Chondrocyte (in vitro differentiated cells): Measurements from ENCODE around the gene PXYLP1. TPM values are rescaled to one million over a fixed set of nuclear protein-coding genes. Genes with fewer than 3 reads are reported as not detected.

Source experiments
- DNase-seq: peaks from one replicate; pipeline ENCODE4 v3.0.0; 2021; ENCODE audit warnings: mixed read lengths, low spot score
- H3K27ac Mint-ChIP-seq: one replicate; pipeline ENCODE4 v1.8.0; 2021; ENCODE audit warnings: mild to moderate bottlenecking, moderate library complexity, mixed read lengths; ENCODE audit not compliant: unreplicated experiment
- H3K27me3 Mint-ChIP-seq: 2 replicates; pipeline ENCODE4 v1.8.0; 2021; ENCODE audit warnings: low read depth, mixed read lengths
- H3K36me3 Mint-ChIP-seq: 2 replicates; pipeline ENCODE4 v1.8.0; 2021; ENCODE audit warnings: low read depth, mixed read lengths
- H3K4me1 Mint-ChIP-seq: 2 replicates; pipeline ENCODE4 v1.8.0; 2021; ENCODE audit warnings: low read depth, mild to moderate bottlenecking, mixed read lengths
- H3K4me3 Mint-ChIP-seq: one replicate; pipeline ENCODE4 v1.8.0; 2021; ENCODE audit warnings: mild to moderate bottlenecking, moderate library complexity, mixed read lengths; ENCODE audit not compliant: unreplicated experiment
- H3K9me3 Mint-ChIP-seq: 2 replicates; pipeline ENCODE4 v1.8.0; 2021; ENCODE audit warnings: low read depth, mixed read lengths
- total RNA-seq: library from RNA; stranded (reverse); gene quantifications from 3 replicates; pipeline ENCODE4 v1.2.1, GENCODE V29; 2021
- TF ChIP-seq, protein P1 (sequence below): fragments of 200-600 bp; sonication (generic); IDR thresholded peaks from 2 replicates; pipeline ENCODE4 v1.5.0; 2021; ENCODE audit warnings: antibody characterized with exemption, mild to moderate bottlenecking, moderate library complexity

Gene PXYLP1
- total RNA-seq, 1 donor from 2014 or later = 36.0 TPM

DNA sequence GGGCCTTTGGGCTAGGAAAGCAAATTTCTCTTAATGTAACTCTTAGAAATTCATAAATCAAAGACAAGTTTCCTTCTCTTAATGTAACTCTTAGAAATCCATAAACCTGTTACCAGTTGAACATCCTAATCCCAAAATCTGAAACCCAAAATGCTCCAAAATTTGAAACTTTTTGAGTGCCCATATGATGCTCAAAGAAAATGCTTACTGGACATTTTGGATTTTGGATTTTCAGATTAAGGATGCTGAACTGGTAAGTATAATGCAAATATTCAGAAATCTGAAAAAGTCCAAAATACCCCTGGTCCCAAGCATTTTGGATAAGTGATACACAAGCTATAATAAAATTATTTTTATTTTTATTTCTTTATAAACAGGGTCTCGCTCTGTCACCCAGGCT lies 85.2 kb downstream of the PXYLP1 start:
- Mint-ChIP-seq H3K36me3 (no peaks in the 10 kb centered on the region), H3K4me1 (peaks cover 9% of the 10 kb centered on the region), H3K9me3 (no peaks in the 10 kb centered on the region), H3K27ac (no peak overlapping the region), H3K4me3 (no peak overlapping the region), H3K27me3 (no peaks in the 10 kb centered on the region)
- TF ChIP-seq, protein P1, sequence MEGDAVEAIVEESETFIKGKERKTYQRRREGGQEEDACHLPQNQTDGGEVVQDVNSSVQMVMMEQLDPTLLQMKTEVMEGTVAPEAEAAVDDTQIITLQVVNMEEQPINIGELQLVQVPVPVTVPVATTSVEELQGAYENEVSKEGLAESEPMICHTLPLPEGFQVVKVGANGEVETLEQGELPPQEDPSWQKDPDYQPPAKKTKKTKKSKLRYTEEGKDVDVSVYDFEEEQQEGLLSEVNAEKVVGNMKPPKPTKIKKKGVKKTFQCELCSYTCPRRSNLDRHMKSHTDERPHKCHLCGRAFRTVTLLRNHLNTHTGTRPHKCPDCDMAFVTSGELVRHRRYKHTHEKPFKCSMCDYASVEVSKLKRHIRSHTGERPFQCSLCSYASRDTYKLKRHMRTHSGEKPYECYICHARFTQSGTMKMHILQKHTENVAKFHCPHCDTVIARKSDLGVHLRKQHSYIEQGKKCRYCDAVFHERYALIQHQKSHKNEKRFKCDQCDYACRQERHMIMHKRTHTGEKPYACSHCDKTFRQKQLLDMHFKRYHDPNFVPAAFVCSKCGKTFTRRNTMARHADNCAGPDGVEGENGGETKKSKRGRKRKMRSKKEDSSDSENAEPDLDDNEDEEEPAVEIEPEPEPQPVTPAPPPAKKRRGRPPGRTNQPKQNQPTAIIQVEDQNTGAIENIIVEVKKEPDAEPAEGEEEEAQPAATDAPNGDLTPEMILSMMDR = no peak
- no peak for DNase-seq

DNA sequence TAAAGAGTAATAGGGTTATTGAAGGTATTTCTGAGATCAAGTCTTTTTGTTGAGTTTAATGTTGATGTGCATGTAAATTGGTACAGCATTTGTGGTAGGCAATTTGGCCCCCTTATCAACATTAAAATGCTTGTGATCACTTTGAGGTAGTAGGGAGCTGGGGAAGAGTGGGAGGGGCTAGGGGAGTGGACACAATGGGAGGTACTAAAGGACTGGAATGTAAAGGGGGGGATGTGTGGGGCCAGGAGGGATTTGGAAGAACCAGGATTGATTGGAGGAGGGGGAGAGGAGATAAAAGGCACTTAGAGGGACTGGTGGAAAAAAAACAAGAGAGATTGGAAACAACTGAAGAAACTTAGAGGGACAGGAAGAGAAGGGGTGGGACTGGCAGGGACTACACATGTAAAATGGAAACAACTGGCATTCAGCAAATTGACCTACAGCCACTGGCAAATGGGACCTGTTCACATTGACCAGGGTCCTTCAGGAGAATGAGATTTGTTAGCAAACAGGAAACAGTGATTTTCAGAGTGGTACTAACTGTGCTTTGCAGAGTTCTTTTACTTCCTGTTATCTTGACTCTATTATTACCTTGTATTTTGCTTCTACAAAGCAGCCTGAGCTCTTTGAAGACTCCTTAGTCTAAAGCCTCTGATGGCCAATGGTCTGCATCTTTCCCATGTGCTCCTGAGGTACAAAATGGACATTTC lies 88.9 kb downstream of the PXYLP1 start:
- Mint-ChIP-seq H3K4me1 (no peaks in the 10 kb centered on the region), H3K27ac (no peak overlapping the region), H3K4me3 (no peak overlapping the region), H3K27me3 (no peaks in the 10 kb centered on the region), H3K9me3 (no peaks in the 10 kb centered on the region), H3K36me3 (no peaks in the 10 kb centered on the region)
- no peak for DNase-seq
- TF ChIP-seq, protein P1 = no peak

DNA sequence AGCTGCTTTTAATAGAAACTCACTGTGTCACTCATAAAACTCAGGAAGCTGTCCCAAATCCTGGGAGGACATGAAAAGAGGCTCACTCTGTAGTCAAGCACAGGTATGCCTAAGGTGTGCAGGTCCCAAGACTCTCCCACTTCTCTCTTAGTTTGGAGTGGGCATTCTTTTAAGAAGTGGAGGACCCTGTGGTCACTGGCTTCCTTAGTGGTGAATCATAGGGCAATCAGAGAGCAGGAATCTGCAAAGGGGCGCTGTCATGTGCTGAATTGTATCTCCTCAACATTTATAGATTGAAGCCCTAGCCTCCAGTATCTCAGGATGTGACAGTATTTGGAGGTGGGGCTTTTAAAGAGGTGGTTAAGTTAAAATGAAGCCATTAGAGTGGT lies 89.5 kb downstream of the PXYLP1 start:
- peaks cover 2% of the 10 kb centered on the region for H3K4me1 Mint-ChIP-seq
- TF ChIP-seq, protein P1 = no peak
- H3K9me3 Mint-ChIP-seq = no peaks in the 10 kb centered on the region
- no peak overlapping the region for H3K27ac Mint-ChIP-seq
- no peak for DNase-seq
- no peaks in the 10 kb centered on the region for H3K27me3 Mint-ChIP-seq
- no peaks in the 10 kb centered on the region for H3K36me3 Mint-ChIP-seq
- no peak overlapping the region for H3K4me3 Mint-ChIP-seq

DNA sequence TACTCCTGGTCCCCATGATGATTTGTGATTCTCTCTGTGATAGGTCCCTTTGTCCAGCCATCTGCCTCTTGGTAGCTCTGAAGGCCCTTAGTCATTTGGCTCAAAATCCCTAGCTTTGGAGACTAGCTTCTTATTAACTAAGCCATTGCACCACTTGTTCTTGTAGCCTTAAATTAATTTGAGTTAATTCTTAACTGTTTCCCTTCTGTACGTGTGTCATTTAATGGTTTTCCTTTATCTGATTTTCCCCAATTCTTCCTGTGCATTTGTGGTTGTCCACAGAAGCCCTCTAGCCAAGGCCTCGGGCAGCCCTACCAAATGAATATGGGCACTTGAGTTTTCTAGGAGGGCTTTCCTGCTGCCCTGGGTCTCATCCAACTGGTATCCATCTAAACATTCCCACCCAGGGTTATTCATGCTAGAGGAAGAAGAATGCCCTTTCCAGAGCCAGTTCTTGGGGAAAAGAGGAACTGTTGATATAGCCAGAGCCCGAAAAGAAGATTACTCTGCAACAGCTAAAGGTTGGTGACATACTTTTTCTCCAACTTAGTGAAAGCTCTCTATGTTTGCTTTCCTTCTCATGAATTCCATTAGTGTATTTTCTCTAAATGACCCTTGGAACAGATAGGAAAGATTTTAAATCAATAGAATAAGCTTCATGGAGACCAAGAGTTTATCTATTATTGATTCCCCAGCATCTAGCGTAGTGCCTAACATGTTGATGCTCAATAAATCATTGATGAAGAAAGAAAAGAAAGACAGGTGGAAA lies 92.5 kb downstream of the PXYLP1 start:
- H3K27me3 Mint-ChIP-seq = no peaks in the 10 kb centered on the region
- H3K4me3 Mint-ChIP-seq = no peak overlapping the region
- H3K27ac Mint-ChIP-seq = no peak overlapping the region
- no peak for DNase-seq
- no peaks in the 10 kb centered on the region for H3K9me3 Mint-ChIP-seq
- TF ChIP-seq, protein P1 = no peak
- peaks cover 6% of the 10 kb centered on the region for H3K4me1 Mint-ChIP-seq
- H3K36me3 Mint-ChIP-seq = no peaks in the 10 kb centered on the region

DNA sequence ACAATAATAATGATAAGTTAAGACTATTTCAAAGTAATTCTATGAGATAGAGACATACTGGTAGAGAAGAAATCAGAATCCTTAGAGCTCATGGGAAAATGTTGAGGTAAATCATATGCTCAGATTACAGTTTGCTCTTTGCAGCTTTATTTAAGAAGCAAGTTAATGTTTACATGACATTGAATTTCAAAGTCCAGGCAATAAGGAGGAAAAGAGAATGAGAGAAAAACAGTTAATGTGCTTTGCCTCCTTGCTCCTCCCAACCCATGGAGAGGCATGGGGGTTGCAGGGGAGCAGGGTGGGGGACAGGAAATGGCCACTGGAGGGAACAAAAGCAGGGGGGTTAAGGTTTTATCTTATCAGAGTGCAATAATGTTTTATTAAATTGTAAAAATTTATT lies 94.5 kb downstream of the PXYLP1 start:
- Mint-ChIP-seq H3K27me3 (no peaks in the 10 kb centered on the region), H3K4me3 (no peak overlapping the region), H3K4me1 (peaks cover 16% of the 10 kb centered on the region), H3K9me3 (no peaks in the 10 kb centered on the region), H3K27ac (peak overlapping the region; percentile 54), H3K36me3 (no peaks in the 10 kb centered on the region)
- TF ChIP-seq, protein P1 = no peak
- no peak for DNase-seq
